ENCODE data around the gene CCR5AS.

DNA sequence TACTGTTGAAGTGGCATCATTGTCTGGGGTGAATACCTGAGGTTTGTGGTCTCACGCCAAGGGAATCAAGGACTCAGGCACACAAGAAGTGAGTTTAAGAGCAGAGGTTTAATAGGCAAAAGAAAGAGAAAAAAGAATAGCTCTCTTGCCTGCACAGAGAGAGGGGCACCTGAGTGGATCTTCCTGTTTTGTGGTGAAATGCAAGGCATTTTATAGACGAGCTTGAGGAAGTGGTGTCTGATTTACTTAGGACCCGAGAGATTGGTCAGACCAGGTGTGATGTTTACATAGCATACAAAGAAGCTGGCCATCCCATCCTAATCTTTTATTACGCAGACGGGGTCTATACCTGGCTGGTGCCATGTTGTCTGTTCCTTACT is 22.9 kb downstream of the CCR5AS start:
- TF ChIP-seq, protein P1, sequence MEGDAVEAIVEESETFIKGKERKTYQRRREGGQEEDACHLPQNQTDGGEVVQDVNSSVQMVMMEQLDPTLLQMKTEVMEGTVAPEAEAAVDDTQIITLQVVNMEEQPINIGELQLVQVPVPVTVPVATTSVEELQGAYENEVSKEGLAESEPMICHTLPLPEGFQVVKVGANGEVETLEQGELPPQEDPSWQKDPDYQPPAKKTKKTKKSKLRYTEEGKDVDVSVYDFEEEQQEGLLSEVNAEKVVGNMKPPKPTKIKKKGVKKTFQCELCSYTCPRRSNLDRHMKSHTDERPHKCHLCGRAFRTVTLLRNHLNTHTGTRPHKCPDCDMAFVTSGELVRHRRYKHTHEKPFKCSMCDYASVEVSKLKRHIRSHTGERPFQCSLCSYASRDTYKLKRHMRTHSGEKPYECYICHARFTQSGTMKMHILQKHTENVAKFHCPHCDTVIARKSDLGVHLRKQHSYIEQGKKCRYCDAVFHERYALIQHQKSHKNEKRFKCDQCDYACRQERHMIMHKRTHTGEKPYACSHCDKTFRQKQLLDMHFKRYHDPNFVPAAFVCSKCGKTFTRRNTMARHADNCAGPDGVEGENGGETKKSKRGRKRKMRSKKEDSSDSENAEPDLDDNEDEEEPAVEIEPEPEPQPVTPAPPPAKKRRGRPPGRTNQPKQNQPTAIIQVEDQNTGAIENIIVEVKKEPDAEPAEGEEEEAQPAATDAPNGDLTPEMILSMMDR (IDR thresholded peaks at IDR 0.05): no peak
- no peak for TF ChIP-seq POLR2A (IDR thresholded peaks at IDR 0.05)
